Measurements from ENCODE around the gene RASGRP1. TPM values are rescaled to one million over a fixed set of nuclear protein-coding genes. Genes with fewer than 3 reads are reported as not detected.

The RASGRP1 gene
- total RNA-seq, 1 experiment from 2014 or later, result 0.39 TPM

DNA sequence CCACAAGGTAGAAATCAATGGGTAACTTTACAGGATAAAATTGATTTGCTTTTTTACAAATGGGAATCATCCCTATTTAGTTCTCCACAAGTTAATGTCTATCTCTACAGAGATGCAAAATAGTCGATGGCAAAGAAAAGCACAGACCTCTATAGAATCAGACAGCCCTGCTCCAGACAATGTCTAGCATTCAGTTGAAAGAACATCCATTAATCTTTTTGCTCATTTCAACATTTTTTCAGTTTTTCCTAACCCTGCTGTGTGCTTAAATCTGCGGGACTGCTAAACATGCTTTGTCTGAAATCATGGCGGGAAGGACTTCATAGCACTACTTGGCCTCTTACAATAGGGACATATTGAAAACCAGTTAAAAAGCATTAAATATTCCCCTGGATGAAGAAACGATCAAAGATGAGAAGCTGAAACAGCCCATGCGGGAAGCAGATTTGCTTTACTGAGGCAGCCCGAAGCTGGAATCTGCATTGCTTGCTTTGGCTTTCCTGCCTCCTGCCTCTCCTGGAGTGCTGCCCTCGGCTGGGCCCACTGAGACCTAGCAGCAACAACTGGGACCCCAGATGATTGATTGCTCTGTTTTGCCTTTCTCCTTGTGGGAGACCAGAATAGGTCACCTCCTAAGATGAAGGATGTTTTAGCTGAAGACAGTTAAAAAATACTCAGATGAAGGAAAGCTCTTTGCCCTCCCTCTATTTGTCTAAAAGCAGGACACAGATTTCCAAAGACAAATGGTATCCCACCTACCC lies 38.5 kb upstream of the RASGRP1 start:
- TF ChIP-seq EZH2 (IDR thresholded peaks at IDR 0.05; ENCODE audit: low read depth), result no peak
- TF ChIP-seq, protein P1, sequence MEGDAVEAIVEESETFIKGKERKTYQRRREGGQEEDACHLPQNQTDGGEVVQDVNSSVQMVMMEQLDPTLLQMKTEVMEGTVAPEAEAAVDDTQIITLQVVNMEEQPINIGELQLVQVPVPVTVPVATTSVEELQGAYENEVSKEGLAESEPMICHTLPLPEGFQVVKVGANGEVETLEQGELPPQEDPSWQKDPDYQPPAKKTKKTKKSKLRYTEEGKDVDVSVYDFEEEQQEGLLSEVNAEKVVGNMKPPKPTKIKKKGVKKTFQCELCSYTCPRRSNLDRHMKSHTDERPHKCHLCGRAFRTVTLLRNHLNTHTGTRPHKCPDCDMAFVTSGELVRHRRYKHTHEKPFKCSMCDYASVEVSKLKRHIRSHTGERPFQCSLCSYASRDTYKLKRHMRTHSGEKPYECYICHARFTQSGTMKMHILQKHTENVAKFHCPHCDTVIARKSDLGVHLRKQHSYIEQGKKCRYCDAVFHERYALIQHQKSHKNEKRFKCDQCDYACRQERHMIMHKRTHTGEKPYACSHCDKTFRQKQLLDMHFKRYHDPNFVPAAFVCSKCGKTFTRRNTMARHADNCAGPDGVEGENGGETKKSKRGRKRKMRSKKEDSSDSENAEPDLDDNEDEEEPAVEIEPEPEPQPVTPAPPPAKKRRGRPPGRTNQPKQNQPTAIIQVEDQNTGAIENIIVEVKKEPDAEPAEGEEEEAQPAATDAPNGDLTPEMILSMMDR (conservative IDR thresholded peaks at IDR 0.05), result no peak
- no peaks in the 10 kb centered on the region for H3K27me3 ChIP-seq (ENCODE audit: insufficient read depth, low read depth)
- H3K79me2 ChIP-seq (ENCODE audit: low read depth), result no peaks in the 10 kb centered on the region
- no peak overlapping the region for H3K4me2 ChIP-seq
- H4K20me1 ChIP-seq (ENCODE audit: insufficient read depth), result no peaks in the 10 kb centered on the region
- no peaks in the 10 kb centered on the region for H3F3A ChIP-seq (ENCODE audit: insufficient read depth, low read depth)
- no peaks in the 10 kb centered on the region for H3K9me2 ChIP-seq (ENCODE audit: insufficient read depth)
- ChIA-PET CTCF (no interaction called here), POLR2A (ENCODE audit: unreplicated experiment) (no interaction called here)
- no peak for DNase-seq
- intact Hi-C loops (cut with micrococcal nuclease; ENCODE audit: unreplicated experiment), result no loop called here
- H3K9me3 ChIP-seq (ENCODE audit: insufficient read depth, low read depth), result no peaks in the 10 kb centered on the region
- no peaks in the 10 kb centered on the region for H3K36me3 ChIP-seq (ENCODE audit: low read depth)
- no peak overlapping the region for H2AFZ ChIP-seq
- no peak overlapping the region for H3K4me3 ChIP-seq
- H3K4me1 ChIP-seq (replicated peaks; ENCODE audit: insufficient read depth), result no peaks in the 10 kb centered on the region
- BruUV-seq (replicated peaks), result no TSS peak
- H3K27ac ChIP-seq, result no peak overlapping the region

DNA sequence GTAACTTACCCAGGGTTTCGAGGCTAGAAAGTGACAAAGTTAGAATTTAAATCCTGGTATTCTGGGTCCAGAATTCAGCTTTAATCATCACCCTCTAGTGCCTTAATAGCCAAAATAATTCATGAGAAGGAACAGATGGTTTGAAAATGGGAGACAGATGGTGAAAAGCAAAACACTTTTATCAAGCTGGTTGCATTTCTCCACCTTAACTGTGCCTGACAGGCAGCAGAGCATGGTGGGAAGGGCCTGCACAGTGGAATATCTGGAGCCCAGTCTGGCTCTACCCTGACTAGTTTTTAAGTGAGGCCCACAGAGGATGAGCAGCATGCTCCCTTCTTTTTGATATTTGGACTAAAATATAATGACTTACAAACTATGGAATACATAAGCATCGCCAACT lies 35.6 kb upstream of the RASGRP1 start:
- no TSS peak for BruUV-seq (replicated peaks)
- Histone ChIP-seq H3K4me3 (no peak overlapping the region), H3K4me2 (no peak overlapping the region), H3K9me2 (ENCODE audit: insufficient read depth) (no peaks in the 10 kb centered on the region), H3K36me3 (ENCODE audit: low read depth) (no peaks in the 10 kb centered on the region), H3K27ac (no peak overlapping the region), H3K9me3 (ENCODE audit: insufficient read depth, low read depth) (no peaks in the 10 kb centered on the region), H3K27me3 (ENCODE audit: insufficient read depth, low read depth) (no peaks in the 10 kb centered on the region), H3K79me2 (ENCODE audit: low read depth) (no peaks in the 10 kb centered on the region), H4K20me1 (ENCODE audit: insufficient read depth) (no peaks in the 10 kb centered on the region), H3K4me1 (replicated peaks; ENCODE audit: insufficient read depth) (no peaks in the 10 kb centered on the region), H3F3A (ENCODE audit: insufficient read depth, low read depth) (no peaks in the 10 kb centered on the region), H2AFZ (no peak overlapping the region)
- ChIA-PET POLR2A (ENCODE audit: unreplicated experiment) (no interaction called here), CTCF (no interaction called here)
- TF ChIP-seq EZH2 (IDR thresholded peaks at IDR 0.05; ENCODE audit: low read depth), result no peak
- TF ChIP-seq, protein P1 (conservative IDR thresholded peaks at IDR 0.05), result no peak
- DNase-seq, result no peak
- intact Hi-C loops (cut with micrococcal nuclease; ENCODE audit: unreplicated experiment), result no loop called here

DNA sequence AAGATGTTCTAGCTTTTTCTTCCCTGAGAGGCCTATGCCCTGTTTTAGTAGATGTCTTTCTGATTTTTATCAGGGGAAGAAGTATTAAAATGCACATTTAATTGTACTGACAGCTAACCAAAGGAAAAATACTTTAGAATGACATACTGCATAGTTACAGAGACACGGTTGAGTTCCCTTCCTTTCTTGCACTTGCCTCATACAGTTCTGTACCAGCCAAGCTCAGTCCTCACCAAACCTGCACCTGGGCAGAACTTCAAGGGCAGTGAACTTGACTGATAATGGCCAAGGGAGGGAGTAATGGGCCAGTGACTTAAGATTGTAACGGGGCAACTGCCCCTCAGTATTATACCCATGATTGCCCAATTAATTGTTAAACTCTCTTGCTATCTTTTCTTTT lies 34.1 kb upstream of the RASGRP1 start:
- CTCF ChIA-PET, result no interaction called here
- intact Hi-C loops (cut with micrococcal nuclease; ENCODE audit: unreplicated experiment), result no loop called here

More for the DNA sequence above, 34.1 kb upstream of the RASGRP1 start:
- Histone ChIP-seq H3K4me2 (no peak overlapping the region), H2AFZ (no peak overlapping the region), H3K4me3 (no peak overlapping the region), H4K20me1 (ENCODE audit: insufficient read depth) (no peaks in the 10 kb centered on the region), H3K79me2 (ENCODE audit: low read depth) (no peaks in the 10 kb centered on the region), H3K9me3 (ENCODE audit: insufficient read depth, low read depth) (no peaks in the 10 kb centered on the region), H3K4me1 (replicated peaks; ENCODE audit: insufficient read depth) (peaks cover 4% of the 10 kb centered on the region), H3K27me3 (ENCODE audit: insufficient read depth, low read depth) (no peaks in the 10 kb centered on the region), H3F3A (ENCODE audit: insufficient read depth, low read depth) (peaks cover 7% of the 10 kb centered on the region; the same call in 1 of the 2 replicates), H3K36me3 (ENCODE audit: low read depth) (no peaks in the 10 kb centered on the region), H3K27ac (no peak overlapping the region), H3K9me2 (ENCODE audit: insufficient read depth) (no peaks in the 10 kb centered on the region)
- no TSS peak for BruUV-seq (replicated peaks)
- POLR2A ChIA-PET (ENCODE audit: unreplicated experiment), result interaction anchor here (0.7 kb wide), 1 partner anchor 690 kb away, joined by 3 read pairs; no protein-coding TSS in a partner anchor
- DNase-seq, result no peak
- TF ChIP-seq, protein P1 (conservative IDR thresholded peaks at IDR 0.05), result no peak
- TF ChIP-seq EZH2 (IDR thresholded peaks at IDR 0.05; ENCODE audit: low read depth), result no peak

Data from PC-9 (cell line).